Colonic mucosa (tissue), 4 donors: ENCODE data around the gene RHBDF1. TPM values are rescaled to one million over a fixed set of nuclear protein-coding genes. Genes with fewer than 3 reads are reported as not detected.
A peak's percentile ranks its signal among the peaks of the same experiment; 100 is the strongest.

ENCODE experiments used
- DNase-seq: peaks from one replicate; pipeline ENCODE4 v3.0.0-alpha.2; 2020
- H3K27ac ChIP-seq: fragments of 200-600 bp; one replicate; pipeline ENCODE4 v1.8.0; 2021
- H3K27me3 ChIP-seq: fragments of 200-600 bp; one replicate; pipeline ENCODE4 v1.8.0; 2021
- H3K36me3 ChIP-seq: fragments of 200-600 bp; one replicate; pipeline ENCODE4 v1.8.0; 2021
- H3K4me1 ChIP-seq: fragments of 200-600 bp; one replicate; pipeline ENCODE4 v1.8.0; 2021; ENCODE audit warnings: mild to moderate bottlenecking
- H3K4me3 ChIP-seq: fragments of 200-600 bp; one replicate; pipeline ENCODE4 v1.8.0; 2021
- H3K9ac ChIP-seq, 2 donors: one replicate each; pipeline ENCODE4 v1.7.0; 2013; ENCODE audit warnings: control low read depth in 2 of 2, low read depth in 2 of 2, low read length in 2 of 2
- H3K9me3 ChIP-seq: fragments of 200-600 bp; one replicate; pipeline ENCODE4 v1.8.0; 2021
- intact Hi-C: fragments of 100-400 bp; cut with DNase I; formaldehyde crosslinking; loops from one replicate; pipeline ENCODE4 v1.14.1; 2022
- total RNA-seq, 2 donors: library from RNA; stranded (reverse); fragmentation: NEBNext Ultra II Directional in 1 of 2; extraction: Animal tissue kit (Norgen Biotek cat#: 25700) in 1 of 2; gene quantifications; one replicate each; pipeline ENCODE4 v1.2.1, GENCODE V29; 2021
- TF ChIP-seq, protein P1 (sequence below): fragments of 200-600 bp; IDR thresholded peaks from one replicate; pipeline ENCODE4 v1.8.0; 2022; ENCODE audit warnings: antibody characterized with exemption, mild to moderate bottlenecking
- donor health status: healthy.
- donor health status: DM: no; HTN: no; CAD: no.
- donor health status: DM: no; HTN: no; CAD: no.

The RHBDF1 gene
- total RNA-seq, 2 donors from 2014 or later, result 28.6 to 35.3 TPM

DNA sequence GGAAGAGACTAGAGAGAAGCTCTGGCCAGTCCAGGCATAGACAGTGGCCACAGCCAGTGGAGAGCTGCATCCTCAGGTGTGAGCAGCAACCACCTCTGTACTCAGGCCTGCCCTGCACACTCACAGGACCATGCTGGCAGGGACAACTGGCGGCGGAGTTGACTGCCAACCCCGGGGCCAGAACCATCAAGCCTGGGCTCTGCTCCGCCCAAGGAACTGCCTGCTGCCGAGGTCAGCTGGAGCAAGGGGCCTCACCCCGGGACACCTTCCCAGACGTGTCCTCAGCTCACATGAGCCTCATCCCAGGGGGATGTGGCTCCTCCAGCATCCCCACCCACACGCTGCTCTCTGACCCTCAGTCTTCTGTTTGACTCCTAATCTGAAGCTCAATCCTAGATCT lies 3.2 kb downstream of the RHBDF1 start:
- DNase-seq, result no peak
- intact Hi-C loops, result no loop called here
- TF ChIP-seq, protein P1, sequence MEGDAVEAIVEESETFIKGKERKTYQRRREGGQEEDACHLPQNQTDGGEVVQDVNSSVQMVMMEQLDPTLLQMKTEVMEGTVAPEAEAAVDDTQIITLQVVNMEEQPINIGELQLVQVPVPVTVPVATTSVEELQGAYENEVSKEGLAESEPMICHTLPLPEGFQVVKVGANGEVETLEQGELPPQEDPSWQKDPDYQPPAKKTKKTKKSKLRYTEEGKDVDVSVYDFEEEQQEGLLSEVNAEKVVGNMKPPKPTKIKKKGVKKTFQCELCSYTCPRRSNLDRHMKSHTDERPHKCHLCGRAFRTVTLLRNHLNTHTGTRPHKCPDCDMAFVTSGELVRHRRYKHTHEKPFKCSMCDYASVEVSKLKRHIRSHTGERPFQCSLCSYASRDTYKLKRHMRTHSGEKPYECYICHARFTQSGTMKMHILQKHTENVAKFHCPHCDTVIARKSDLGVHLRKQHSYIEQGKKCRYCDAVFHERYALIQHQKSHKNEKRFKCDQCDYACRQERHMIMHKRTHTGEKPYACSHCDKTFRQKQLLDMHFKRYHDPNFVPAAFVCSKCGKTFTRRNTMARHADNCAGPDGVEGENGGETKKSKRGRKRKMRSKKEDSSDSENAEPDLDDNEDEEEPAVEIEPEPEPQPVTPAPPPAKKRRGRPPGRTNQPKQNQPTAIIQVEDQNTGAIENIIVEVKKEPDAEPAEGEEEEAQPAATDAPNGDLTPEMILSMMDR, result no peak
- Histone ChIP-seq H3K27me3 (no peaks in the 10 kb centered on the region), H3K27ac (no peak overlapping the region), H3K4me3 (no peak overlapping the region), H3K4me1 (peaks cover 17% of the 10 kb centered on the region), H3K9ac (no peak overlapping the region), H3K36me3 (no peaks in the 10 kb centered on the region), H3K9me3 (no peaks in the 10 kb centered on the region)

DNA sequence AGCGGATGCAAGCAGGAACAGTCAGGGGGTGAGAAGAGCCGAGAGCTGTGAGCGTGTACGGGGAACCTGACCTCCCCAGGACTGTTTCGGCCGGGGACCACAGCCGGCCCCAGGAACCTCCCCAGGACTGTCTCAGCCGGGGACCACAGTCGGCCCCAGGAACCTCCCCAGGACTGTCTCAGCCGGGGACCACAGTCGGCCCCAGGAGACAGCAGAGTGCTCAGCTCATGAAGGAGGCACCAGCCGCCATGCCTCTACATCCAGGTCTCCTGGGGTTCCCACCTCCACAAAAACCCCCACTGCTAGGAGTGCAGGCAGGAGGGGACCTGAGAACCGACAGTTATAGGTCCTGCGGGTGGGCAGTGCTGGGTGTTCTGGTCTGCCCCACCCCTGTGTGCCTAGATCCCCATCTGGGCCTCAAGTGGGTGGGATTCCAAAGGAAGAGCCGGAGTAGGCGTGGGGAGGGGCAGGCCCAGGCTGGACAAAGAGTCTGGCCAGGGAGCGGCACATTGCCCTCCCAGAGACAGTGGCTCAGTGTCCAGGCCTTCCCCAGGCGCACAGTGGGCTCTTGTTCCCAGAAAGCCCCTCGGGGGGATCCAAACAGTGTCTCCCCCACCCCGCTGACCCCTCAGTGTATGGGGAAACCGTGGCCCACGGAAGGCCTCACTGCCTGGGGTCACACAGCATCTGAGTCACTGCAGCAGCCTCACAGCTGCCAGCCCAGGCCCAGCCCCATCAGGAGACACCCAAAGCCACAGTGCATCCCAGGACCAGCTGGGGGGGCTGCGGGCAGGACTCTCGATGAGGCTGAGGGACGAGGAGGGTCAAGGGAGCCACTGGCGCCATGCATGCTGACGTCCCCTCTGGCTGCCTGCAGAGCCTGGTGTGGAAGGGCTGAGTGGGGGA lies 4.3 kb downstream of the RHBDF1 start:
- intact Hi-C loops, result loop anchor here (2.0 kb wide), 1 partner anchor 29 kb away; no protein-coding TSS in a partner anchor
- peaks cover 14% of the 10 kb centered on the region for H3K4me1 ChIP-seq
- no peaks in the 10 kb centered on the region for H3K36me3 ChIP-seq
- H3K9me3 ChIP-seq, result no peaks in the 10 kb centered on the region
- H3K27ac ChIP-seq, result no peak overlapping the region
- H3K9ac ChIP-seq, result no peak overlapping the region
- H3K4me3 ChIP-seq, result no peak overlapping the region
- no peaks in the 10 kb centered on the region for H3K27me3 ChIP-seq
- DNase-seq, result no peak
- TF ChIP-seq, protein P1, result no peak

DNA sequence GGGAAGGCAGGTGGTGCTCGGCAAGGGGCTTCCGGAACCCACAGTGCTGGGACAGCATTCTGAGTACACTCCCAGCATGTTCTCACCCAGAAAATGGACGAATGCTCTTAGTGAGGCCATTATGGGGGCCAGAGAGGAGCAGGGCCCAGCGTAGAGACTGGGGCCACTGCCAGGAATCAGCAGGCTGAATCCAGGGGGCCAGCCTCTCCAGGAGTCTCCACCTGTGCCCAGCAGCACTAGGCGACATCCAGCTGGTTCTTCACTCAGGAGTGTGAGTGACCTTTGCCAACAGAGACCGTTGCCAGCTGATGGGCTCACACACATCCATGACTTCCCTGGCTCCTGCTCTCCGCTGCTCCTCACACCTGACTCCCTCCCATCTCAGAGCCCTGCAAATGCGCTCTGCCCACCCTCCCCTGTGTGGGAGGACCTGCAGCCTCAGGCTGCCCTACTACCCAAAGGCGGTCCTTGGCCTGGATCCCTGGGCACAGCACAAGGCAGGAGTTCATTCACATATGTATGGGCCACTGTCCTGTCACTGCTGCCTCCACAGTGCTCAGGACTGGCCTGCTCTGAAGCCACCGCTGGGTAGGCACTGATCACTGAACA lies 5.1 kb downstream of the RHBDF1 start:
- intact Hi-C loops, result loop anchor here (2.0 kb wide), 1 partner anchor 30 kb away; no protein-coding TSS in a partner anchor
- H3K36me3 ChIP-seq, result no peaks in the 10 kb centered on the region
- H3K4me1 ChIP-seq, result peaks cover 13% of the 10 kb centered on the region
- no peaks in the 10 kb centered on the region for H3K9me3 ChIP-seq
- no peak overlapping the region for H3K9ac ChIP-seq
- no peak for DNase-seq
- H3K27ac ChIP-seq, result no peak overlapping the region
- no peaks in the 10 kb centered on the region for H3K27me3 ChIP-seq
- TF ChIP-seq, protein P1, result no peak
- no peak overlapping the region for H3K4me3 ChIP-seq

DNA sequence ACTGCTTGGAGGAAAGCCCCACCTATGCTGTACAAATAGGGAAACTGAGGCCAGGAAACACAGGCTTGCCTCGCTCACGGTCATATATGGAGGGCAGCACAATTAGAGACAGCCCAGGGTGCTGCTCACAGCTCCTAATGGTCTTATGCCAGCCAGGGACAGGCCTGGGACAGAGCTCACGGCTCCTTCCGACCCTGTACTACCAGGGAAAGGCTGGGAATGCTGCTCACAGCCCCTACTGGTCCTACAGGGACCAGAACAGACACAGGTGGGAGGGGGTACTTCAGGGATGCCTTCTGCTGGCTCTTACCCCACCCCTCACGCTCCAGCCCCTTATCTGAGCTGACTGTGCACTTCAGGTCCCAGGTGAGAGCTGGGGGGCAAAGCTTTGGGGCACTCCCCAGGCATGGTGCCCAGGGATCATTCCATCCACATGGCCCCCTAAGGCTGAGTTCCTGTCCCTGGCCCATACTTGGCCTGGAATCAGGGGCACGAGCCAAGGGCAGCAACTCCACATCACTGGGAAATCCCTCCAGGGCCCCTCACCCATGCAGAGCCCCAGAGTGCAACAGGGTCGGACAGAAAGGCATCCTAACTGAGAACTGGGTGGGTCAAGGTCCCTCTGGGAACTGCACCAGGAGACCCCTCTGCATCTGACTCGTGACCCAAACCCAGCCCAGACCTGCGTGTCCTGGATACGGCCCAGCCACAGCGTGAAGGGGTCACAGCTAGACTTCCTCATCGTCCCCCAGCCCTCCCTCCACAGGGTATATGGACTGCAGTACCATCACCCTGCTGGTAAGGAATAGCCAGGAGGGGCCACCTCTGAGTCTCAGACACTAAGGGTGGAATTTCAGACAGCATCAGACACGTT lies 5.9 kb downstream of the RHBDF1 start:
- Histone ChIP-seq H3K27me3 (no peaks in the 10 kb centered on the region), H3K27ac (no peak overlapping the region), H3K9ac (no peak overlapping the region), H3K4me1 (peaks cover 12% of the 10 kb centered on the region), H3K4me3 (no peak overlapping the region), H3K9me3 (no peaks in the 10 kb centered on the region), H3K36me3 (no peaks in the 10 kb centered on the region)
- TF ChIP-seq, protein P1, result no peak
- no peak for DNase-seq
- intact Hi-C loops, result loop anchor here (2.0 kb wide), 1 partner anchor 30 kb away; no protein-coding TSS in a partner anchor

DNA sequence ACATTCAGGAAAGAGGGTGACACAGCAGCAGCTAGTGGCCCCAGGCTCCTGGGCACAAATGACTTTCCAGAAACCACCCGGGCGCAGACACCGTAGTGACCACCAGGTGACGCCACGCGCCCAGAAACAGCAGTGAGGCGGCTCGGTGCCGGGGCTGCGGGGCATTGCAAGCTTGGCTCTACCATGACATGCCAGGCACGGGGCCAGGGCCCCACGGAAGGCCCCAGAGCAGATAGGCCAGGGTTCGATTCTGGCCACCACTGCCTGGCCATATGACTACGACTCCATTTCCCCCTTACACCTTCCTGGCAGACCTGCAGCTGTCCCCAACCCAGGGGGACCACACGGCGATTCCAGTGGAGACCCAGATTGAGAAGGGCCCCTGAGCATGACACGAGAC lies 6.7 kb downstream of the RHBDF1 start:
- Histone ChIP-seq H3K36me3 (no peaks in the 10 kb centered on the region), H3K9me3 (no peaks in the 10 kb centered on the region), H3K9ac (no peak overlapping the region), H3K4me3 (no peak overlapping the region), H3K27ac (no peak overlapping the region), H3K27me3 (no peaks in the 10 kb centered on the region), H3K4me1 (peaks cover 4% of the 10 kb centered on the region)
- peak; percentile 85 for DNase-seq
- intact Hi-C loops, result loop anchor here (2.0 kb wide), 1 partner anchor 31 kb away; no protein-coding TSS in a partner anchor
- TF ChIP-seq, protein P1, result peak; percentile 95
